Urinary bladder (tissue), 4 donors: ENCODE data around the gene PCOLCE2. TPM values are rescaled to one million over a fixed set of nuclear protein-coding genes. Genes with fewer than 3 reads are reported as not detected.

Source experiments
- DNase-seq: peaks from one replicate; pipeline ENCODE4 v3.0.0-alpha.2; 2015; ENCODE audit errors: extremely low spot score
- H3K27ac ChIP-seq: one replicate; pipeline ENCODE4 v1.5.1; 2013; ENCODE audit warnings: low read depth, mild to moderate bottlenecking, moderate library complexity
- H3K36me3 ChIP-seq: one replicate; pipeline ENCODE4 v1.6.1; 2013; ENCODE audit warnings: mild to moderate bottlenecking, moderate library complexity; ENCODE audit not compliant: insufficient read depth
- H3K4me1 ChIP-seq: one replicate; pipeline ENCODE4 v1.6.1; 2013; ENCODE audit warnings: mild to moderate bottlenecking, moderate library complexity; ENCODE audit not compliant: insufficient read depth
- H3K4me3 ChIP-seq: one replicate; pipeline ENCODE4 v1.5.1; 2013; ENCODE audit warnings: low read depth, low read length
- WGBS: extraction: QIAGEN DNeasy Blood & Tissue Kit; methylation state at CpG from one replicate; pipeline ENCODE4 v1.1.7; 2013; 5-methylcytosine and 5-hydroxymethylcytosine counted together
- polyA plus RNA-seq: library from polyadenylated mRNA; stranded (reverse); fragments of 200-250 nt; gene quantifications from one replicate; pipeline ENCODE4 v1.2.3, GENCODE V29; 2013
- total RNA-seq: library from RNA; depleted of rRNA; stranded (reverse); fragments of >200 nt; gene quantifications from one replicate; pipeline ENCODE4 v1.2.3, GENCODE V29; 2014
- donor health status: healthy with polysubstance abuse.
- donor health status: healthy.

The PCOLCE2 gene
- total and polyA plus RNA-seq, 2 donors: 58.4 to 82.8 TPM

DNA sequence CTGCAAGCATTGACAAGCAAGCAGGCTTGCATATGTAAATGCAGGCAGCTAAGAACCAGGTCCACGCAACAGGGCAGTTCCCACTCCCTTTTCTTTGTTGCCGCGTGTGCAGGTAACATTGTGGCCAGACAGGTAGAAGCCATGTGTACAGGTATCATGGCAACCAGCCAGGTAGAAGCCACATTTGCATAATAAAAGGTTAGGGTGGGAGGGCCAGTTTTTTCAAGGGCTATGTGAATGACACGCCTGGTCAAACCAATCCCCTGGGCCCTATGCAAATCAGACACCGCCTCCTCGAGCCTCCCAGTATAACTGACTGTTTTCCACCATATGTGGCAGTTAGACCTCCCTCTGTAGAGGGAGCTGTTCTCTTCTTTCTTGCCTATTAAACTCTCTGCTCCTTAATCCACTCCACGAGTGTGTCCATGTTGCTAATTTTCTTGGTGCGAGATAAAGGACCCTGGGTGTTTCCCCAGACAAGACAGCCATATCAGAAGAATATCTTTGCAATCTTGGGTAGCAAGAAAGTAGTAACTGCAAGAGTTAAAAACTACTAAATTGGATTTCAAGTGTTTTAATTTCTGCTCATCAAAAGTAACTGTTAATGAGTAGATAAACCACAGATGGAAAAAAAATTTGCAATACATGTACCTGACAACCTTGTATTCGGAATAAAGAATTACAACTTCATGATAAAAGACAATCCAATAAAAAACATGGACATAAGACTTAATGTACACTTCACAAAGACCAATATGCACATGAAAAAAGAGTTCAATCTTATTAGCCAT, 21.8 kb downstream of the PCOLCE2 start:
- H3K27ac ChIP-seq: no peak overlapping the region
- H3K4me3 ChIP-seq: no peak overlapping the region
- WGBS: 52% methylated on average over 9 of the region's 9 CpGs

DNA sequence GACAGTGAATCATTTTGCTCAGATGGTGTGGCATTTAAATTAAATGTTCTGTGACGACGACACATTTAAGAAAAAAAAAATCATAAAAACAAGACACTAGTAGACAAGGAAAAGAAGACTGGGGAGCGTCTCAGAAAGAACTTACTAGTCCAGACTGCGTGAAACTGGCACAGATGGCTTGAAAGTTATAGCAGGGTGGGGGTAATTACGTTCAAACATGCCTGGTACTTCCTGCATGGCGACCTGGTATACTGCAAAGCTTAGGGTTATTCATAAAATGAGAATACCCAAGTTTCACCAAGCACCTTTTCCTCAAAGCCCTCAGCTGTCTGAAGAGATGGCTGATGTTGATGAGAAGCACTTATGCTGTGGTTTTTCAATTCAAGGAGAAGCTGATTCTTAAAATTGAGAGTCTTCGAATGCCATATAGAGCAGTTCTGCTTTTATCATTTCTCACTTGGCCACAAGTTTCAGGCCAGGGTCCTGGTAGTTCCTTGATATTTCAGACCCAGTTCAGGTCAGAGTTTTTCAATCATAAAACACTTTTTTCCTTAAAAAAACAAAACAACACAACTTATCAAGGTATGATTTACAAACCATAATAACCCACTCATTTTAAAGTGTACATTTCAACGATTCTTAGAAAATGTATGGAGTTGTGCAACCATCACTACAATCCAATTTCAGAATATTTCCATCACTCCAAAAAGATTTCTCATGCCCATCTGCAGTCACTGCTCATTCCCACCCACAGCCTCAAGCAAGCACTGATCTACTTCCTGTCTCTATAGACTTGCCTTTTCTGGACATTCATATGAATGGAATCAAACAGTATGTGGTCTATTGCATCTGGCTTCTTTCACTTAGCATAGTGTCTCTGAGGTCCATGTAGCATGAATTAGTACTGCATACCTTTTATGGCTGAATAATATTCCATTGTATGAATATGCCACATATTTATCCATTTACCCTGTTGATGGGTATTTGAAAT, 24.7 kb downstream of the PCOLCE2 start:
- Histone ChIP-seq H3K4me1 (no peaks in the 10 kb centered on the region), H3K36me3 (no peaks in the 10 kb centered on the region), H3K27ac (no peak overlapping the region), H3K4me3 (no peak overlapping the region)
- 76% methylated on average over 8 of the region's 8 CpGs for WGBS
- no peak for DNase-seq

More for the DNA sequence above, 21.8 kb downstream of the PCOLCE2 start:
- no peak for DNase-seq
- Histone ChIP-seq H3K4me1 (no peaks in the 10 kb centered on the region), H3K36me3 (no peaks in the 10 kb centered on the region)

DNA sequence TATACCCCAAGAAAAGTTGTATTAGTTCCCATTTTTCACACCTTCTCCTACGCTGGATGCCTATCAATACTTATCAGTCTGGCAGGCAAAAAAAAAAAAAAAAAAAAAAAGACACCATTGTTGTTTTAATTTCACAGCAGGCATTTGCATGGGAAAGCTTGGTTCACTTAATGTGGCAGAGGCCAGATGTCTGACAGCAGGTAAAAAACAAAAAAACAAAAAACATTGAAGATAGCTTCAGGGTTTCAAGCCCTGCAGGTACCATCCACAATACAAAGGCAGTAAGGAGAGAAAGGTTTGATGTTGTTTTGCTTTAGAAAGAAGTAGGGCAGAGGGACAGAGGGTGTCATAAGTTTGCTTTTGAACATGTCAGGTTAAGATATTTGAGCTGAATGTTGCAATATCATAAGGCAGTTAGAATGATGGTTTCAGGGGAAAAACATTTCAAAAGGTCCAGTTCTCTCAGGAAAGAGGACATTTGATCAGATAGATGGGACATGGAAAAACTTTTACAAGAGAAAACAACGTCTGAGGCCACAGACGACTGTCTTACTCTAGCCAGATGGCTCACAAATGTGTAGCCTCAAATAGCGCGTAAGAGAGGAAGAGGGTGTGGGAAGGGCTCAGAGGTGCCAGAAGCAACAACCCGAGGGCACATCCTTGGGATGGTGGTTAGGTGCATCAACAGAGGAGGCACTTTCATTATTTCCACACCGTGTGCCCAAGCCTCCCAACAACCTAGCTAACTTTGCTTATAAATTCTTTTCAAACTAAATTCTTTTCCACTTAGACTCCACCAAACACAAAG, 25.7 kb downstream of the PCOLCE2 start:
- 36% methylated on average over 7 of the region's 7 CpGs for WGBS
- Histone ChIP-seq H3K36me3 (no peaks in the 10 kb centered on the region), H3K4me3 (no peak overlapping the region), H3K27ac (no peak overlapping the region), H3K4me1 (no peaks in the 10 kb centered on the region)
- DNase-seq: no peak

DNA sequence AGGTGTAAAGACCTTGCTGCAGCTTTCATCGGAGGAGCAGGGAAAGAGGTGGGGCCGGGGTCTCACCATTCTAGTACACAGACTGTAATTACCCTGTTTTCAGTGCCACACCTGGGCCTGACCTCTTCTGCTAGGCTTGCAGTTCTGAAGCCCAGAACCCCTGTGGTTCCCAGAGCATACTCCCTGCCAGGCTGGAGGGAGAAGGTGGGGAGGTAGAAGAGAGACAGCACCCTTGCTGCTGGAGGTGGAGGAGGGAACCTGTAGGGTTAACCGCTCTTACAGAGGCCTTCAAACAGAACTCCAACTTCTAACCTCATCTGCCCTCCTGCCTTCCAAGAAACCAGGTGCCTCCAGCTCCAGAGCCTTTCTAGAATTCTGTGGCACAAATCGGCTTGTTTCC, 27.0 kb downstream of the PCOLCE2 start:
- Histone ChIP-seq H3K4me3 (no peak overlapping the region), H3K27ac (no peak overlapping the region), H3K4me1 (no peaks in the 10 kb centered on the region), H3K36me3 (no peaks in the 10 kb centered on the region)
- no peak for DNase-seq
- WGBS: 69% methylated on average over 4 of the region's 4 CpGs

DNA sequence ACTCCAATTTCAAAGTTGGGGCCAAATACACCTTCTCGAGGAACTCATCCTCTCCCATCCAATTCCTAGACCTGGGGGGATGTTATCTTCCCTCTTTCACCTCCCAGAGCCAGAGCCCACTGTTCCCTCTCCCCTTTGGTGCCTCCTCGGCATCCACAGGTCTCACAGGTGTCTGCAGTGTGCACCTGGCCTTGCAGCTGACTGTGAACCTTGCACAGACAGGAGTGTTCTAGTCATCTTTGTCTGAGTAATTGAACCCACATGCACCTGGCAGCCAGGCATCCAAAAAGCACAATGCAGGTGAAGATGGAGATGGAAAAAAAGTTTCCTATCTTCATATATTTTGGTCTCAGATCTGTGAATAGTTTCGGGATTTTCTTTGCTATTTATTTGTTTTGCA, 30.8 kb downstream of the PCOLCE2 start:
- 82% methylated on average over 3 of the region's 3 CpGs for WGBS
- DNase-seq: no peak
- H3K27ac ChIP-seq: no peak overlapping the region
- no peaks in the 10 kb centered on the region for H3K4me1 ChIP-seq
- H3K4me3 ChIP-seq: no peak overlapping the region
- no peaks in the 10 kb centered on the region for H3K36me3 ChIP-seq

DNA sequence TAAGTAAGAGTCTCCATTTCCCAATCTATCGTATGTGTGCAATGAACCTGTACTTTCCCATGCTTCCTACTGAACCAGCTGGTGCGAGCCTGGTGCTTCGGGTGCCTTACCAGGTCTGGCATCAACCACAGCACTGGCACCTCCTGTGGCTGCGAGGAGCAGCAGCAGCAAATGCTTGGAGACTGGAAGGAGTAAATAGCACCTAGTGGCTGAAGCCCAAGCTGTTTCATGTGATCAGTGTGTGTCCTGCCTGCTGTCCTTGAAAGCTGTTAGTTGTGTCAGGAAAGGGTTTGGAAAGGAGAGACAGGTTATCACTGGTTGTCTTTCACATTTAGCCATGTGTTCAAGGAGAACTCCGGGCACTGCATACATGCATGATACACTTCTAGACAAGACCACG, 31.8 kb downstream of the PCOLCE2 start:
- no peaks in the 10 kb centered on the region for H3K4me1 ChIP-seq
- H3K27ac ChIP-seq: no peak overlapping the region
- 71% methylated on average over 6 of the region's 6 CpGs for WGBS
- H3K4me3 ChIP-seq: no peak overlapping the region
- H3K36me3 ChIP-seq: no peaks in the 10 kb centered on the region
- no peak for DNase-seq

DNA sequence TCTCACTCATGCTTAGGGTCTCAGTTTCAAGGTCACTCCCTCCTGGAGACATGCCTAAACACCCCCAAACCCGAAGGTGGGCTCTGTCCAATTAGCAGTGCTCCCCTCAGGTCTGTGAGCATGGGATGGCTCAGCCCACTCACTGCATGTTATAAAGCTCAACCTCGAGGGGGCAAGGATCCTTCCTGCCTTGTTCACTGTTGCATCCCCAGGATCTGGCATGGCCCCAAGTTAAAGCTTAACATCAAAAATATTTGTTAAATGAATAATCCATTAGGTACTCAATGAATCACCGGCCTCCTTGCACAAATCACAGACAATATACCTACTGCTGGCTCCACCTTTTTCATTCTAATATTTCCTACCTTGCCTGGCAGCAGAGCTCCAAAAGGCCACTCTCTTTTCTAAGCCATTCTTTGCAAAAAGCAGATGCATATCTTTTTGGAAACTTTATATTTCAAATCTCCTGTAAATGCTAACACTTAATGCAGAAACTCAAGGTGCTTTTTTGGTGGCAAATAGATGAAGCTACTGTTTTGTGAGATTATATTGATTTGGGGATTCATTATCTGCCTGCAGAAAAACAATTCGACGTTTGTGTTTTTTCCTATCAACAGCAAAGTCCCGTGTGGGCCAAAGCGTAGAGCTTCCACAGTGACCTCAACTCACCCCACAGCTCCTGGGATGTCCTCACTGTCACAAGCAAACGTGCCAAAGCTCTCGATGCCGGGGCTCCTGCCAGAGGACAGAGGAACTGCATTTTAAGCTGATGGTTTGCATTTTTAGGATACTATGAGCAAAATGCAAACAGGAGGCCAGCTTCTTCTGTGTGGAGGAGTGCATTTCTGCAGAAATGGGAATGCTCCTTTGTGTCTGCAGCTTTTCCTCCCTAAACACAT, 35.4 kb downstream of the PCOLCE2 start:
- DNase-seq: no peak
- WGBS: 36% methylated on average over 10 of the region's 10 CpGs
- Histone ChIP-seq H3K4me3 (no peak overlapping the region), H3K27ac (no peak overlapping the region), H3K4me1 (no peaks in the 10 kb centered on the region), H3K36me3 (no peaks in the 10 kb centered on the region)

DNA sequence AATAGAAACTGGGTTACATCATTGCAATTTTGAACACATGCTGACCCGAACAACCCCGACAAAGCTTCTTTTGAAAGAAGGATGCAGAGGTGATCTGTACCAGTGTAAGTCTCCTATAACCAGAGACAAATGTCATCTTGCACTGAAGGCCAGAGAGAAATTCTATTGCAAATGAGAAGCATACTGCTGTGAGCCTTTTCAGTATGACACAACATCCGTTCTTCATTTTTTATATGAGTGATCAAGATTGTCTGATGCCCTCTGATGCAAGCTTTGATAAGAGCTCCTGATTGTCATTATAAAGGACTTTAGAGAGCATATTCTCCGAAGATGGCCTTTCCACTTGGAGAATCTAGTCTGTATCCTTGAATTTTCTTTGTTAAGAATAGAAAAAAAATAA, 36.9 kb downstream of the PCOLCE2 start:
- DNase-seq: no peak
- Histone ChIP-seq H3K4me1 (no peaks in the 10 kb centered on the region), H3K36me3 (no peaks in the 10 kb centered on the region), H3K27ac (no peak overlapping the region), H3K4me3 (no peak overlapping the region)
- WGBS: 75% methylated on average over 4 of the region's 4 CpGs

DNA sequence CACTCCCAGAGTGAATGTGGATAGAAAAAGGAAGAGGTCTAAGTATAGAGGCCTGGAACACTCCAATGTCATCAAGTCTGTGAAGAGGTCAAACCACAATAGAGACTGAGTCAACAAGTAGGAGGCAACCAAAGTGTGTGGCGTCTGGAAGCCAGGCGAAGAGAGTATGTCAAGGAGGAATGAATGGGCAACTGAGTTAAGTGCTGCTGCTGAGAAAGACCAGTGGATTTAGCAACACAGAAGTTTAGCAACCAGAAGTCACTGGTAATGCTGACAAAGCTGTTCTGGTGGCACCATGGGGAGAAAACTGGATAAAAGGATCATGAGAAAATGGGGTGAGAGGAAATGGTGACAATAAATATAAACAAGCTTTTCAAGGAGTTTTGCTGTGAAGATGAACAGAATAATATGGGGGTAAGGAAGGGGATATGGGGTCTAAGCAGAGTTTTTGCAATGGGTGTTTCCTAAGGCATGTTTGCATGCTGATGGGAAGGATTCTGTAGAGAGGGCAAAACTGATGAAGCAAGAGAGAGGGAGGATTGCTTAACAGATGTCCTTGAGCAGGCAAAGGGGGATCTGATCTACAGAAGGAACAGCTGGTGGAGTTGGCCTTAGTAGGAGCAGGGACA, 38.4 kb downstream of the PCOLCE2 start:
- 60% methylated on average over 2 of the region's 2 CpGs for WGBS
- Histone ChIP-seq H3K4me3 (no peak overlapping the region), H3K4me1 (no peaks in the 10 kb centered on the region), H3K36me3 (no peaks in the 10 kb centered on the region), H3K27ac (no peak overlapping the region)
- DNase-seq: no peak

DNA sequence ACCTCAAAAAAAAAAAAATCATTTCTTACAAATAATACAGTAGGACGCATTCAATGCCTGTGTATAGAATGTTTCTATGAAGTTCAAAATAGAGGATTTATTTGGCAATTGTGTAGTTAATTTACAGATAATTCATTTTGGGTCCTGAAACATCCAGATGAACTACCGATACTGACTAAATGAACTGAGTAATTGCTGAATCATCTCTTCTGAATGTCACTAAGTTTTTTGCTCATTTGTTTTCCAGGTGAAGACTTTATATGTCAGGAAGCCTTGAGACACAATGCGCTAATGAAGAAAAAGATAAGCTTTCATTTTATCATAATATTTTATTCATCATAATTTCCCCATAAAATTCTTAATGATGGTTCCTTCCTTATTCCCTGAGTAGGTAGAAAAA, 39.7 kb downstream of the PCOLCE2 start:
- 96% methylated on average over 3 of the region's 3 CpGs for WGBS
- H3K36me3 ChIP-seq: no peaks in the 10 kb centered on the region
- H3K4me3 ChIP-seq: no peak overlapping the region
- H3K27ac ChIP-seq: no peak overlapping the region
- H3K4me1 ChIP-seq: peaks cover 1% of the 10 kb centered on the region
- no peak for DNase-seq

DNA sequence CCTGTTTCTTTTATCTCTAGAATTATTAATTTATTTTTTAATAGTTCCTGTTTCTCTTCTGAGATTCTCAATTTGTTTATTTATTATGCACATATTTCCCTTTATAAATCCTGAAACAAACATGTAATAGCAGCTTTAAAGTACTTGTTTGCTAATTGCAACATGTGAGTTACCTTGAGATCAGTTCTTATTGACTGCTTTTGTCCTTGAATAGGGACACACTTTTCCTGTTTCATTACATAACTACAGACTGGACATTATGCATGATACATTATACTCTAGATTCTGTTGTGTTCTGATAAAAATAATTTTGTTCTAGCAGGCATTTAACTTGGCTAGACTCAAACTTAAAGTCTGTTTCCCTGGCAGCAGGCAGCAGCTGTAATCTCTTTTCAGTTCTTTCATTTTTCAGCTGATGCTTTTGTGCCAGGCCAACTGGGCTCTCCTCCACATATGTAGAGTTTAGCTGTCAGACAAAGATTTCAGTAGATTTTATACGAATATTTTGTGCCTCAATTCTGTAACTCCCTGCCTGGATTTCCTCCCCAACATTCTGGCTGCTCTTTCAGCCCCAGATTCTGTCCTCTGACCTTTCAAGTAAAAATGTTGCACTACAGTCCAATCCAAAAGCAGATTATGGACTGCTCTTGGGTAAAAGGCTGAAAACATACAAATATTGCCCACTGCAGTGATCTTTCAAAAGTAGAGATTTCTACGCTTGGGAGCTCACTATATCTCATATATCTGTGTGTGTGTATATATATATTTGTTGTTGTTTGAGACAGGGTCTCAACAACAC, 41.9 kb downstream of the PCOLCE2 start:
- no peak for DNase-seq
- peaks cover 1% of the 10 kb centered on the region for H3K4me1 ChIP-seq
- H3K27ac ChIP-seq: no peak overlapping the region
- no peak overlapping the region for H3K4me3 ChIP-seq
- 32% methylated on average over 2 of the region's 2 CpGs for WGBS
- no peaks in the 10 kb centered on the region for H3K36me3 ChIP-seq
